CD4-positive, alpha-beta T cell (primary cell): ENCODE data around the gene PCDHB16. TPM values are rescaled to one million over a fixed set of nuclear protein-coding genes. Genes with fewer than 3 reads are reported as not detected.
"Not testable (repeated sequence)": the region's sequence is repeated elsewhere in the genome, so short reads cannot be mapped to it uniquely, and the experiment has no call there.

Experiments used
- ATAC-seq: fragments of 200-7000 bp; cut with Tn5 transposase; one replicate; pipeline ENCODE4 v1.10.0; 2022; ENCODE audit warnings: mild to moderate bottlenecking; ENCODE audit not compliant: poor library complexity
- CTCF ChIA-PET: fragments of 350-600 bp; sonication (Branson Sonifier 250); formaldehyde crosslinking; loops from one replicate; lab custom pipeline; 2021; ENCODE audit warnings: antibody characterized with exemption, inconsistent platforms; lab: Charles Lee
- POLR2A ChIA-PET: fragments of 350-600 bp; sonication (Branson Sonifier 250); formaldehyde crosslinking; loops from one replicate; lab custom pipeline; 2021; ENCODE audit warnings: antibody characterized with exemption, inconsistent platforms; lab: Charles Lee
- DNase-seq, 14 experiments: peaks; one replicate each; pipeline ENCODE4 v3.0.0-alpha.2; 2013 to 2020; ENCODE audit warnings: mixed read lengths in 2 of 14
- H3K27ac ChIP-seq, 2 donors: one replicate each; pipeline versions ENCODE4 v1.5.1 to v1.7.0; 2013; ENCODE audit warnings: low read length in 2 of 2, low read depth in 1 of 2, mild to moderate bottlenecking in 1 of 2
- H3K27me3 ChIP-seq, 2 experiments: 1 replicate in 1 of 2; 2 replicates in 1 of 2; pipeline versions ENCODE4 v1.6.1 to v1.7.0; 2013; ENCODE audit warnings: low read length in 2 of 2, control low read depth in 1 of 2, mild to moderate bottlenecking in 1 of 2, moderate library complexity in 1 of 2; ENCODE audit not compliant: insufficient read depth in 2 of 2, control insufficient read depth in 1 of 2
- H3K36me3 ChIP-seq: one replicate; pipeline ENCODE4 v1.6.1; 2013; ENCODE audit warnings: low read length, control low read depth; ENCODE audit not compliant: insufficient read depth
- H3K4me1 ChIP-seq: one replicate; pipeline ENCODE4 v1.6.1; 2013; ENCODE audit warnings: low read length, control low read depth; ENCODE audit not compliant: insufficient read depth
- H3K4me3 ChIP-seq: one replicate; pipeline ENCODE4 v1.5.1; 2013; ENCODE audit warnings: mild to moderate bottlenecking, low read length, moderate library complexity
- H3K9me3 ChIP-seq, 2 experiments: 1 replicate in 1 of 2; 2 replicates in 1 of 2; pipeline versions ENCODE4 v1.6.1 to v1.7.0; 2013; ENCODE audit warnings: low read length in 2 of 2, mild to moderate bottlenecking in 2 of 2, control low read depth in 1 of 2, moderate library complexity in 1 of 2; ENCODE audit not compliant: control insufficient read depth in 1 of 2, insufficient read depth in 1 of 2
- H3K27ac Mint-ChIP-seq: one replicate; pipeline ENCODE4 v1.8.0; 2020; ENCODE audit warnings: mixed read lengths
- H3K27me3 Mint-ChIP-seq: one replicate; pipeline ENCODE4 v1.8.0; 2021; ENCODE audit warnings: mixed read lengths
- H3K36me3 Mint-ChIP-seq: one replicate; pipeline ENCODE4 v1.8.0; 2021; ENCODE audit warnings: low read depth, mixed read lengths
- H3K4me1 Mint-ChIP-seq: one replicate; pipeline ENCODE4 v1.8.0; 2021; ENCODE audit warnings: low read depth, mixed read lengths
- H3K4me3 Mint-ChIP-seq: one replicate; pipeline ENCODE4 v1.8.0; 2020; ENCODE audit warnings: mild to moderate bottlenecking, mixed read lengths
- H3K9me3 Mint-ChIP-seq: one replicate; pipeline ENCODE4 v1.8.0; 2020; ENCODE audit warnings: mixed read lengths
- CTCF ChIP-seq: fragments of 200-600 bp; IDR thresholded peaks from one replicate; pipeline ENCODE4 v1.8.0; 2022; ENCODE audit warnings: antibody characterized with exemption, mild to moderate bottlenecking
- intact Hi-C, 2 experiments: fragments of 100-400 bp; cut with DNase I in 1 of 2; cut with micrococcal nuclease in 1 of 2; formaldehyde crosslinking; loops; one replicate each; pipeline versions ENCODE4 v1.15.1 to v1.9.0; 2023 to 2025; cut with DNase I, micrococcal nuclease
- total RNA-seq, 174 experiments: library from RNA in 2 of 174; stranded (reverse) in 2 of 174; gene quantifications; one replicate each; pipeline ENCODE4 v1.2.3 and lab custom pipeline; 2021 to 2026

PCDHB16 gene
- total RNA-seq, 2 experiments from 2014 or later = not detected

GRCh38 chr5:141149812-141150211, 32.4 kb upstream of the PCDHB16 start, which contains the start of gene PCDHB6:
Gene PCDHB6, plus strand, starts transcription at chr5:141150057. Its CDS starts 201 bp downstream, at chr5:141150258.
- H3K9me3 ChIP-seq = peaks cover 2 to 28% of the 10 kb centered on the region in 2 experiments
- Mint-ChIP-seq H3K9me3 (peaks cover 12% of the 10 kb centered on the region), H3K27me3 (peaks cover 73% of the 10 kb centered on the region), H3K27ac (no peak within 1 kb of the TSS), H3K4me1 (peaks cover 5% of the 10 kb centered on the region), H3K36me3 (peaks cover 5% of the 10 kb centered on the region), H3K4me3 (peak within 1 kb of the TSS; percentile 72)
- intact Hi-C loops = no loop called here
- no peak for TF ChIP-seq CTCF
- CTCF ChIA-PET = interaction anchor here (0.5 kb wide), 1 partner anchor 21 kb away, joined by 3 read pairs; no protein-coding TSS in a partner anchor
- ATAC-seq = no peak
- H3K4me3 ChIP-seq = no peak within 1 kb of the TSS
- H3K36me3 ChIP-seq = no peaks in the 10 kb centered on the region
- H3K4me1 ChIP-seq = no peaks in the 10 kb centered on the region
- H3K27ac ChIP-seq = no peak within 1 kb of the TSS
- POLR2A ChIA-PET = no interaction called here
- DNase-seq = peak in 2 of 14 experiments; percentile 5
- H3K27me3 ChIP-seq = peaks cover 10 to 15% of the 10 kb centered on the region in 2 experiments

DNA sequence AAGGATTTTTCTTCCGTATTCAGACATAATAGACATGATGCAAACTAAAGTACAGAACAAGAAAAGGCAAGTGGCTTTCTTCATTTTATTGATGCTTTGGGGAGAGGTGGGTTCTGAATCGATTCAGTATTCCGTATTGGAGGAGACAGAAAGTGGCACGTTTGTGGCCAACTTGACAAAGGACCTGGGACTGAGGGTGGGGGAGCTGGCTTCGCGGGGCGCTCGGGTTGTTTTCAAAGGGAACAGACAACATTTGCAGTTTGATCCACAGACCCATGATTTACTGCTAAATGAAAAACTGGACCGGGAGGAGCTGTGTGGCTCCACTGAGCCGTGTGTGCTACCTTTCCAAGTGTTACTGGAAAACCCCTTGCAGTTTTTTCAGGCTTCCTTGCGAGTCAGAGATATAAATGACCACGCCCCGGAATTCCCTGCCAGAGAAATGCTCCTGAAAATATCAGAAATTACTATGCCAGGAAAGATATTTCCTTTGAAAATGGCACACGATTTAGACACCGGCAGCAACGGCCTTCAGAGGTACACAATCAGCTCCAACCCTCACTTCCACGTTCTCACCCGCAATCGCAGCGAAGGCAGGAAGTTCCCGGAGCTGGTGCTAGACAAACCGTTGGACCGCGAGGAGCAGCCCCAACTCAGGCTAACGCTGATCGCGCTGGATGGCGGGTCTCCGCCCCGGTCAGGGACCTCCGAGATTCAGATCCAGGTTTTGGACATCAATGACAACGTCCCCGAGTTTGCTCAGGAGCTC, 31.8 kb upstream of the PCDHB16 start:
- ATAC-seq (no peak), DNase-seq (no peak)
- Histone ChIP-seq H3K9me3 (peaks cover 8 to 31% of the 10 kb centered on the region in 2 experiments), H3K36me3 (no peaks in the 10 kb centered on the region), H3K27ac (no peak overlapping the region), H3K4me1 (no peaks in the 10 kb centered on the region), H3K27me3 (peaks cover 11 to 15% of the 10 kb centered on the region in 2 experiments), H3K4me3 (no peak overlapping the region)
- Mint-ChIP-seq H3K4me3 (peak overlapping the region; percentile 72), H3K36me3 (peaks cover 5% of the 10 kb centered on the region), H3K27me3 (peaks cover 73% of the 10 kb centered on the region), H3K27ac (no peak overlapping the region), H3K9me3 (peaks cover 12% of the 10 kb centered on the region), H3K4me1 (peaks cover 5% of the 10 kb centered on the region)
- POLR2A ChIA-PET = no interaction called here
- TF ChIP-seq CTCF = no peak
- intact Hi-C loops = no loop called here
- CTCF ChIA-PET = interaction anchor here (0.5 kb wide), 1 partner anchor 22 kb away, joined by 3 read pairs; no protein-coding TSS in a partner anchor

- peaks cover 12% of the 10 kb centered on the region for H3K9me3 Mint-ChIP-seq
- POLR2A ChIA-PET = no interaction called here
- intact Hi-C loops = no loop called here
Observed at GRCh38 chr5:141150993-141151325, 31.2 kb upstream of the PCDHB16 start.

DNA sequence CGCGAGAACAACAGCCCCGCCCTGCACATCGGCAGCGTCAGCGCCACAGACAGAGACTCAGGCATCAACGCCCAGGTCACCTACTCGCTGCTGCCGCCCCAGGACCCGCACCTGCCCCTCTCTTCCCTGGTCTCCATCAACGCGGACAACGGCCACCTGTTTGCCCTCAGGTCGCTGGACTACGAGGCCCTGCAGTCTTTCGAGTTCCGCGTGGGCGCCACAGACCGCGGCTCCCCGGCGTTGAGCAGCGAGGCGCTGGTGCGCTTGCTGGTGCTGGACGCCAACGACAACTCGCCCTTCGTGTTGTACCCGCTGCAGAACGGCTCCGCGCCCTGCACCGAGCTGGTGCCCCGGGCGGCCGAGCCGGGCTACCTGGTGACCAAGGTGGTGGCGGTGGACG, 30.6 kb upstream of the PCDHB16 start:
- POLR2A ChIA-PET, CTCF ChIA-PET, H3K27ac ChIP-seq, H3K4me1 Mint-ChIP-seq, DNase-seq, H3K36me3 ChIP-seq, H3K36me3 Mint-ChIP-seq, H3K27ac Mint-ChIP-seq, H3K4me3 Mint-ChIP-seq, H3K4me1 ChIP-seq, H3K4me3 ChIP-seq, intact Hi-C loops, ATAC-seq: not testable (repeated sequence)
- H3K9me3 ChIP-seq = peaks cover 11 to 39% of the 10 kb centered on the region in 2 experiments
- peaks cover 24 to 26% of the 10 kb centered on the region in 2 experiments for H3K27me3 ChIP-seq
- Mint-ChIP-seq H3K27me3 (peaks cover 77% of the 10 kb centered on the region), H3K9me3 (peaks cover 19% of the 10 kb centered on the region)

More at GRCh38 chr5:141150993-141151325, 31.2 kb upstream of the PCDHB16 start:
- no peak overlapping the region for H3K4me3 Mint-ChIP-seq
- CTCF ChIA-PET = no interaction called here
- no peak overlapping the region for H3K27ac ChIP-seq
- peaks cover 17 to 20% of the 10 kb centered on the region in 2 experiments for H3K27me3 ChIP-seq
- H3K36me3 Mint-ChIP-seq = peaks cover 5% of the 10 kb centered on the region
- no peak for TF ChIP-seq CTCF
- H3K36me3 ChIP-seq = no peaks in the 10 kb centered on the region
- peaks cover 8 to 33% of the 10 kb centered on the region in 2 experiments for H3K9me3 ChIP-seq
- no peaks in the 10 kb centered on the region for H3K4me1 ChIP-seq
- H3K27me3 Mint-ChIP-seq = peaks cover 76% of the 10 kb centered on the region
- peaks cover 5% of the 10 kb centered on the region for H3K4me1 Mint-ChIP-seq
- H3K27ac Mint-ChIP-seq = no peak overlapping the region
- H3K4me3 ChIP-seq = no peak overlapping the region
- ATAC-seq (no peak), DNase-seq (no peak)

GRCh38 chr5:141152096-141152495, 30.1 kb upstream of the PCDHB16 start:
- H3K27ac Mint-ChIP-seq, CTCF ChIA-PET: not testable (repeated sequence)

More at GRCh38 chr5:141152096-141152495, 30.1 kb upstream of the PCDHB16 start:
- H3K27ac ChIP-seq, ATAC-seq, H3K36me3 Mint-ChIP-seq, DNase-seq, H3K4me1 Mint-ChIP-seq, intact Hi-C loops, H3K4me3 ChIP-seq, POLR2A ChIA-PET, H3K36me3 ChIP-seq, H3K4me3 Mint-ChIP-seq, H3K4me1 ChIP-seq: not testable (repeated sequence)
- H3K27me3 Mint-ChIP-seq = peaks cover 82% of the 10 kb centered on the region
- H3K9me3 ChIP-seq = peaks cover 16 to 41% of the 10 kb centered on the region in 2 experiments
- H3K9me3 Mint-ChIP-seq = peaks cover 20% of the 10 kb centered on the region
- peaks cover 26 to 30% of the 10 kb centered on the region in 2 experiments for H3K27me3 ChIP-seq
